Natural killer cell (primary cell): ENCODE data around the gene UHMK1. TPM values are rescaled to one million over a fixed set of nuclear protein-coding genes. Genes with fewer than 3 reads are reported as not detected.

ENCODE experiments used
- ATAC-seq, 3 donors: fragments of 150-1000 bp in 2 of 3; fragments of 200-7000 bp in 1 of 3; cut with Tn5 transposase; 1 replicate in 1 of 3; 2 replicates in 2 of 3; pipeline ENCODE4 v1.10.0; 2021; ENCODE audit warnings: mild to moderate bottlenecking in 2 of 3, moderate library complexity in 2 of 3
- DNase-seq, 2 donors: peaks; one replicate each; pipeline versions ENCODE4 v3.0.0 to v3.0.0-alpha.2; 2013 to 2021; ENCODE audit warnings: mixed read lengths in 1 of 2
- H3K27ac ChIP-seq: one replicate; pipeline ENCODE4 v1.5.1; 2013; ENCODE audit warnings: mild to moderate bottlenecking, low read length
- H3K27me3 ChIP-seq: one replicate; pipeline ENCODE4 v1.6.1; 2013; ENCODE audit warnings: low read length; ENCODE audit not compliant: control insufficient read depth, insufficient read depth
- H3K36me3 ChIP-seq: one replicate; pipeline ENCODE4 v1.6.1; 2013; ENCODE audit warnings: low read length; ENCODE audit not compliant: control insufficient read depth, insufficient read depth
- H3K4me1 ChIP-seq: one replicate; pipeline ENCODE4 v1.6.1; 2013; ENCODE audit warnings: low read length; ENCODE audit not compliant: control insufficient read depth, insufficient read depth
- H3K4me3 ChIP-seq: one replicate; pipeline ENCODE4 v1.5.1; 2013; ENCODE audit warnings: low read length
- H3K9me3 ChIP-seq: one replicate; pipeline ENCODE4 v1.6.1; 2013; ENCODE audit warnings: low read length; ENCODE audit not compliant: control insufficient read depth, insufficient read depth
- H3K27ac Mint-ChIP-seq, 2 donors: one replicate each; pipeline ENCODE4 v1.8.0; 2022; ENCODE audit warnings: mild to moderate bottlenecking in 2 of 2, mixed read lengths in 2 of 2, moderate library complexity in 1 of 2
- H3K27me3 Mint-ChIP-seq, 2 donors: one replicate each; pipeline ENCODE4 v1.8.0; 2022; ENCODE audit warnings: low read depth in 2 of 2, mixed read lengths in 2 of 2
- H3K36me3 Mint-ChIP-seq: one replicate; pipeline ENCODE4 v1.8.0; 2022; ENCODE audit warnings: mixed read lengths
- H3K4me1 Mint-ChIP-seq, 2 donors: one replicate each; pipeline ENCODE4 v1.8.0; 2022; ENCODE audit warnings: mixed read lengths in 2 of 2
- H3K4me3 Mint-ChIP-seq: one replicate; pipeline ENCODE4 v1.8.0; 2022; ENCODE audit warnings: mild to moderate bottlenecking, moderate library complexity, mixed read lengths
- H3K9me3 Mint-ChIP-seq, 2 donors: one replicate each; pipeline ENCODE4 v1.8.0; 2022; ENCODE audit warnings: mixed read lengths in 2 of 2
- WGBS: methylation state at CpG from one replicate; pipeline ENCODE4 v1.1.7; 2013; ENCODE audit warnings: missing lambda C conversion rate; ENCODE audit not compliant: insufficient coverage; 5-methylcytosine and 5-hydroxymethylcytosine counted together
- intact Hi-C: fragments of 100-400 bp; cut with micrococcal nuclease; formaldehyde crosslinking; loops from one replicate; pipeline ENCODE4 v1.14.2; 2022
- total RNA-seq, 4 donors: library from RNA; stranded (reverse); fragments of 120-200 nt in 1 of 4; gene quantifications; one replicate each; pipeline versions ENCODE4 v1.2.3 to v1.2.4, GENCODE V29; 2013 to 2022
- TF ChIP-seq, protein P1 (sequence below): fragments of 200-600 bp; IDR thresholded peaks from one replicate; pipeline ENCODE4 v1.8.0; 2022; ENCODE audit warnings: antibody characterized with exemption

UHMK1 gene
- total RNA-seq, 3 donors from 2014 or later (not counting 1 experiment from before 2014, with no cell fraction given) = 87.7 to 100 (median 99.1) TPM

DNA sequence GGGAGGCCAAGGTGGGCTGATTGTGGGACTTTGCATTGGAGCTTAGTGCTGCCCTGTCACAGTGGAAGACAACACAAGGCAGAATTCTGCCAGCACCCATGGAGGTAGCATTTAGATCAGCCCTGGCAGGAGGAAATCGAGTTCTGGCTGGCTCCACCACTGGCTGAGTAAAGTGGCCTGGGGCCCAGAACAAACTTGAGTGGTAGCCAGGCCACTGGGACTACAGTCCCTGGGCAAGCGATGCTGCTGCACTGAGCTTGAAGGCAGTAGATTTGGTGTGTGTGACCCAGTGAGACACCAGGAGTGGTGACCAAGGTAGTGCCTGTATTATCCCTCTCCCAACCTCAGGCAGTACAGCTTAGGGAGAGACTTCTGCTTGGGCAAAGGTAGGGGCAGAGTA is 22.5 kb upstream of the UHMK1 start:
- H3K9me3 Mint-ChIP-seq = peaks cover 0 to 5% of the 10 kb centered on the region in 2 donors
- Histone ChIP-seq H3K27ac (no peak overlapping the region), H3K9me3 (peaks cover 10% of the 10 kb centered on the region), H3K36me3 (no peaks in the 10 kb centered on the region), H3K4me1 (no peaks in the 10 kb centered on the region), H3K4me3 (no peak overlapping the region), H3K27me3 (no peaks in the 10 kb centered on the region)
- 85% methylated on average over 2 of the region's 2 CpGs for WGBS
- intact Hi-C loops = no loop called here
- no peaks in the 10 kb centered on the region for H3K4me1 Mint-ChIP-seq
- H3K36me3 Mint-ChIP-seq = peaks cover 8% of the 10 kb centered on the region
- TF ChIP-seq, protein P1, sequence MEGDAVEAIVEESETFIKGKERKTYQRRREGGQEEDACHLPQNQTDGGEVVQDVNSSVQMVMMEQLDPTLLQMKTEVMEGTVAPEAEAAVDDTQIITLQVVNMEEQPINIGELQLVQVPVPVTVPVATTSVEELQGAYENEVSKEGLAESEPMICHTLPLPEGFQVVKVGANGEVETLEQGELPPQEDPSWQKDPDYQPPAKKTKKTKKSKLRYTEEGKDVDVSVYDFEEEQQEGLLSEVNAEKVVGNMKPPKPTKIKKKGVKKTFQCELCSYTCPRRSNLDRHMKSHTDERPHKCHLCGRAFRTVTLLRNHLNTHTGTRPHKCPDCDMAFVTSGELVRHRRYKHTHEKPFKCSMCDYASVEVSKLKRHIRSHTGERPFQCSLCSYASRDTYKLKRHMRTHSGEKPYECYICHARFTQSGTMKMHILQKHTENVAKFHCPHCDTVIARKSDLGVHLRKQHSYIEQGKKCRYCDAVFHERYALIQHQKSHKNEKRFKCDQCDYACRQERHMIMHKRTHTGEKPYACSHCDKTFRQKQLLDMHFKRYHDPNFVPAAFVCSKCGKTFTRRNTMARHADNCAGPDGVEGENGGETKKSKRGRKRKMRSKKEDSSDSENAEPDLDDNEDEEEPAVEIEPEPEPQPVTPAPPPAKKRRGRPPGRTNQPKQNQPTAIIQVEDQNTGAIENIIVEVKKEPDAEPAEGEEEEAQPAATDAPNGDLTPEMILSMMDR = no peak
- H3K4me3 Mint-ChIP-seq = no peak overlapping the region
- peaks cover 8 to 10% of the 10 kb centered on the region in 2 donors for H3K27me3 Mint-ChIP-seq
- H3K27ac Mint-ChIP-seq = no peak overlapping the region
- no peak for ATAC-seq
- no peak for DNase-seq

DNA sequence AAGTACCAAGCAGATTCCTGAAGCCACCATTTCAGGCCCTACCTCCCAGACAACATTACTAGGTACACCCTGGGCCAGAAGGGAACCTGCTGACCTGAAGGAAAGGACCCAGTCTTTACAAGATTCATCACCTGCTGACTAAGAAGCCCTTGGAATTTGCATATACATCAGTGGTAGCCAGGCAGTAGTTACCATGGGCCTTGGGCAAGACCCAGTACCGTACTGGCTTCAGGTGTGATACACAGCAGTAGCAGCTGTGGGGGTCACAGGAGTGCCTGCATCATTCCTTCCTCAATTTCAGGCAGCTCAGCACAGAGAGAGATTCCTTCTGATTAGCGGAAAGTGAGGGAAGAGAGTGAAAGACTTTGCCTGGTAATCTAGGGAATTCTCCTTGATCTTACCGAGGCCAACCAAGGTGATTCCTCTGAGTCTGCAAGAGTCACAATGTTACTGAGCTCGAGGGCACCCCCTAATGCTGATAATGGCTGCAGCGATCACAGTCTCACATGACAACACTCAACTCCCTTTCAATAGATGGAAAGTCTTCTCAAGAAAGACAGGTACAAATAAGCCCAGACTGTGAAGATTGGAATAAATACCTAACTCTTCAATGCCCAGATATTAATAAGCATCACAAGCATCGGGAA is 22.0 kb upstream of the UHMK1 start:
- Mint-ChIP-seq H3K9me3 (peaks cover 0 to 5% of the 10 kb centered on the region in 2 donors), H3K4me1 (no peaks in the 10 kb centered on the region), H3K4me3 (no peak overlapping the region), H3K36me3 (peaks cover 8% of the 10 kb centered on the region), H3K27me3 (peaks cover 8 to 10% of the 10 kb centered on the region in 2 donors), H3K27ac (no peak overlapping the region)
- intact Hi-C loops = no loop called here
- Histone ChIP-seq H3K36me3 (no peaks in the 10 kb centered on the region), H3K9me3 (peaks cover 10% of the 10 kb centered on the region), H3K27ac (no peak overlapping the region), H3K4me1 (no peaks in the 10 kb centered on the region), H3K4me3 (no peak overlapping the region), H3K27me3 (no peaks in the 10 kb centered on the region)
- ATAC-seq (peak in 1 of 3 donors; percentile 40), DNase-seq (no peak)
- TF ChIP-seq, protein P1 = no peak
- WGBS = 70% methylated on average over 5 of the region's 6 CpGs

GRCh38 chr1:162476620-162477019 is 21.0 kb upstream of the UHMK1 start:
- Mint-ChIP-seq H3K36me3 (peaks cover 8% of the 10 kb centered on the region), H3K27ac (no peak overlapping the region), H3K4me3 (no peak overlapping the region), H3K4me1 (no peaks in the 10 kb centered on the region), H3K9me3 (peaks cover 0 to 5% of the 10 kb centered on the region in 2 donors), H3K27me3 (peaks cover 6 to 7% of the 10 kb centered on the region in 2 donors)
- H3K27me3 ChIP-seq = no peaks in the 10 kb centered on the region
- TF ChIP-seq, protein P1 = no peak
- DNase-seq (no peak), ATAC-seq (no peak)
- peaks cover 10% of the 10 kb centered on the region for H3K9me3 ChIP-seq
- intact Hi-C loops = no loop called here
- no peak overlapping the region for H3K4me3 ChIP-seq
- H3K27ac ChIP-seq = no peak overlapping the region
- H3K4me1 ChIP-seq = no peaks in the 10 kb centered on the region
- H3K36me3 ChIP-seq = no peaks in the 10 kb centered on the region
- WGBS = 100% methylated on average over 1 of the region's 1 CpG

GRCh38 chr1:162485236-162485635 is 12.4 kb upstream of the UHMK1 start:
- H3K36me3 ChIP-seq = no peaks in the 10 kb centered on the region
- H3K9me3 ChIP-seq = no peaks in the 10 kb centered on the region
- ATAC-seq (no peak), DNase-seq (no peak)
- Mint-ChIP-seq H3K27me3 (peaks cover 17 to 33% of the 10 kb centered on the region in 2 donors), H3K4me1 (no peaks in the 10 kb centered on the region), H3K9me3 (no peaks in the 10 kb centered on the region), H3K4me3 (no peak overlapping the region), H3K36me3 (no peaks in the 10 kb centered on the region), H3K27ac (no peak overlapping the region)
- H3K4me3 ChIP-seq = no peak overlapping the region
- no peaks in the 10 kb centered on the region for H3K4me1 ChIP-seq
- intact Hi-C loops = no loop called here
- TF ChIP-seq, protein P1 = no peak
- no peak overlapping the region for H3K27ac ChIP-seq
- no peaks in the 10 kb centered on the region for H3K27me3 ChIP-seq
